HCT116 (cell line): ENCODE results near the gene SLC7A10. TPM values are rescaled to one million over a fixed set of nuclear protein-coding genes. Genes with fewer than 3 reads are reported as not detected.

Experiments
- ATAC-seq: fragments of 200-7000 bp; cut with Tn5 transposase; 2 replicates; pipeline ENCODE4 v1.9.1; 2020; ENCODE audit warnings: mild to moderate bottlenecking, moderate library complexity
- BruUV-seq: library from RNA; stranded (reverse); fragments of 400-500 nt; replicated peaks from 2 replicates; lab custom pipeline; 2021; lab: Mats Ljungman, UMichigan
- CTCF ChIA-PET: fragments of 300-600 bp; sonication (Branson Sonifier 250); formaldehyde crosslinking; loops from one replicate; lab custom pipeline; 2021; ENCODE audit warnings: antibody characterized with exemption; lab: Charles Lee
- POLR2A ChIA-PET: fragments of 300-600, 350-600 bp; sonication (Branson Sonifier 250); formaldehyde crosslinking; loops from one replicate; lab custom pipeline; 2021; ENCODE audit warnings: antibody characterized with exemption; lab: Charles Lee
- RAD21 ChIA-PET, 2 experiments: fragments of 300-600 bp; sonication (Branson Sonifier 250); formaldehyde crosslinking; loops; one replicate each; lab custom pipeline; 2023; ENCODE audit warnings: low total read pairs in 2 of 2; ENCODE audit not compliant: uncharacterized antibody in 2 of 2, unreplicated experiment in 2 of 2, low non-redundant PET in 1 of 2; lab: Charles Lee
- DNase-seq: peaks from one replicate; pipeline ENCODE4 v3.0.0-alpha.2; 2010; ENCODE audit warnings: low read depth, low spot score
- H2AFZ ChIP-seq: fragments of 200-600 bp; shearing (Covaris generic), sonication (generic); 2 replicates; pipeline ENCODE4 v1.6.1; 2017; ENCODE audit warnings: low read depth, mixed run types, mixed read lengths, antibody characterized with exemption, low read length; ENCODE audit not compliant: poor library complexity, severe bottlenecking
- H3K27ac ChIP-seq: 2 replicates; pipeline ENCODE4 v1.5.1; 2012; ENCODE audit warnings: low read depth, low read length
- H3K27me3 ChIP-seq: fragments of 200-600 bp; sonication (generic); 2 replicates; pipeline ENCODE4 v1.6.1; 2016; ENCODE audit warnings: mixed run types, low read length, mixed read lengths; ENCODE audit not compliant: insufficient read depth
- H3K36me3 ChIP-seq, 2 experiments: fragments of 200-500 bp in 1 of 2; fragments of 200-600 bp in 1 of 2; sonication (Bioruptor generic) in 1 of 2; sonication (generic) in 1 of 2; 2 replicates each; pipeline versions ENCODE4 v1.5.1 to v1.6.1; 2014 to 2016; ENCODE audit warnings: low read length in 2 of 2, inconsistent platforms in 1 of 2, mixed read lengths in 1 of 2, mixed run types in 1 of 2; ENCODE audit not compliant: insufficient read depth in 2 of 2, control insufficient read depth in 1 of 2
- H3K4me1 ChIP-seq, 2 experiments: fragments of 200-600 bp in 1 of 2; sonication (generic) in 1 of 2; 2 replicates each; pipeline versions ENCODE4 v1.5.1 to v1.6.1; 2012 to 2017; ENCODE audit warnings: low read length in 2 of 2, inconsistent platforms in 1 of 2, mild to moderate bottlenecking in 1 of 2, mixed read lengths in 1 of 2, mixed run types in 1 of 2, moderate library complexity in 1 of 2; ENCODE audit not compliant: insufficient read depth in 2 of 2, control insufficient read depth in 1 of 2
- H3K4me2 ChIP-seq: fragments of 200-600 bp; sonication (generic); 2 replicates; pipeline ENCODE4 v1.6.1; 2017; ENCODE audit warnings: mixed run types, low read length, mixed read lengths
- H3K4me3 ChIP-seq, 2 experiments: fragments of 200-600 bp in 1 of 2; sonication (generic) in 1 of 2; replicated peaks in 1 of 2; 2 replicates each; pipeline ENCODE4 v1.5.1; 2011 to 2016; ENCODE audit warnings: low read length in 2 of 2, control low read depth in 1 of 2, low read depth in 1 of 2, mild to moderate bottlenecking in 1 of 2, mixed read lengths in 1 of 2, mixed run types in 1 of 2
- H3K79me2 ChIP-seq: fragments of 200-600 bp; sonication (generic); 2 replicates; pipeline ENCODE4 v1.6.1; 2017; ENCODE audit warnings: mild to moderate bottlenecking, mixed run types, low read length, moderate library complexity, mixed read lengths; ENCODE audit not compliant: insufficient read depth
- H3K9ac ChIP-seq: fragments of 200-600 bp; sonication (generic); 2 replicates; pipeline ENCODE4 v1.6.1; 2016; ENCODE audit warnings: low read length, mixed read lengths
- H3K9me2 ChIP-seq: fragments of 200-600 bp; sonication (generic), shearing (Covaris generic); 2 replicates; pipeline ENCODE4 v1.6.1; 2017; ENCODE audit warnings: mixed run types, mild to moderate bottlenecking, moderate library complexity; ENCODE audit not compliant: insufficient read depth
- H3K9me3 ChIP-seq, 2 experiments: fragments of 200-500 bp in 1 of 2; fragments of 200-600 bp in 1 of 2; sonication (Bioruptor generic) in 1 of 2; sonication (generic) in 1 of 2; 2 replicates each; pipeline ENCODE4 v1.6.1; 2014 to 2017; ENCODE audit warnings: low read length in 2 of 2, mixed read lengths in 2 of 2, inconsistent platforms in 1 of 2, low read depth in 1 of 2, mild to moderate bottlenecking in 1 of 2, mixed run types in 1 of 2, moderate library complexity in 1 of 2; ENCODE audit not compliant: control insufficient read depth in 1 of 2, insufficient read depth in 1 of 2
- H4K20me1 ChIP-seq: fragments of 200-600 bp; sonication (generic), shearing (Covaris generic); 2 replicates; pipeline ENCODE4 v1.6.1; 2017; ENCODE audit warnings: mixed run types, mild to moderate bottlenecking, moderate library complexity; ENCODE audit not compliant: insufficient read depth
- CBX3 ChIP-seq: IDR thresholded peaks from 2 replicates; pipeline ENCODE4 v1.6.1; 2012; ENCODE audit warnings: low read depth
- ELF1 ChIP-seq: IDR thresholded peaks from 2 replicates; pipeline ENCODE4 v1.6.1; 2012; ENCODE audit warnings: low read depth, borderline replicate concordance
- POLR2A ChIP-seq: IDR thresholded peaks from 2 replicates; pipeline ENCODE4 v1.7.0; 2011; ENCODE audit warnings: borderline replicate concordance; ENCODE audit not compliant: insufficient read depth, insufficient read length; ENCODE audit errors: extremely low read depth
- POLR2AphosphoS5 ChIP-seq: IDR thresholded peaks from 2 replicates; pipeline ENCODE4 v1.6.1; 2011; ENCODE audit warnings: mild to moderate bottlenecking, low read depth, low read length, moderate library complexity
- REST ChIP-seq: IDR thresholded peaks from 2 replicates; pipeline ENCODE4 v1.6.1; 2012; ENCODE audit warnings: low read depth
- SIN3A ChIP-seq: IDR thresholded peaks from 2 replicates; pipeline ENCODE4 v1.6.1; 2012; ENCODE audit warnings: low read depth
- SP1 ChIP-seq: IDR thresholded peaks from 2 replicates; pipeline ENCODE4 v1.6.1; 2012; ENCODE audit warnings: low read depth
- YY1 ChIP-seq: IDR thresholded peaks from 2 replicates; pipeline ENCODE4 v1.6.1; 2011; ENCODE audit warnings: low read length, low read depth, moderate library complexity, mild to moderate bottlenecking; ENCODE audit not compliant: insufficient replicate concordance; ENCODE audit errors: extremely low read depth
- ZFX ChIP-seq: fragments of 450-650 bp; IDR thresholded peaks from 2 replicates; pipeline ENCODE4 v1.6.1; 2017
- intact Hi-C: fragments of 100-400 bp; cut with micrococcal nuclease; formaldehyde crosslinking; loops from 2 replicates; pipeline ENCODE4 v1.10.0; 2022
- total RNA-seq: library from RNA; stranded (reverse); gene quantifications from one replicate; pipeline ENCODE4 v1.2.1, GENCODE V29; 2021; ENCODE audit not compliant: unreplicated experiment
- TF ChIP-seq, protein P1 (sequence below), 3 experiments: fragments of 200-600 bp in 1 of 3; sonication (generic) in 1 of 3; IDR thresholded peaks in 2 of 3; conservative IDR thresholded peaks in 1 of 3; 2 replicates each; pipeline ENCODE4 v1.5.1; 2012 to 2017; ENCODE audit warnings: low read depth in 2 of 3, low read length in 2 of 3, antibody characterized with exemption in 1 of 3, borderline replicate concordance in 1 of 3, control low read depth in 1 of 3, mild to moderate bottlenecking in 1 of 3, mixed read lengths in 1 of 3, mixed run types in 1 of 3, moderate library complexity in 1 of 3; ENCODE audit not compliant: insufficient read depth in 1 of 3
- TF ChIP-seq, protein P2 (sequence below): IDR thresholded peaks from 2 replicates; pipeline ENCODE4 v1.6.1; 2011; ENCODE audit warnings: mild to moderate bottlenecking, low read length, moderate library complexity; ENCODE audit not compliant: insufficient replicate concordance; ENCODE audit errors: extremely low read depth

SLC7A10 gene
- total RNA-seq, 1 experiment from 2014 or later = 0.25 TPM

DNA sequence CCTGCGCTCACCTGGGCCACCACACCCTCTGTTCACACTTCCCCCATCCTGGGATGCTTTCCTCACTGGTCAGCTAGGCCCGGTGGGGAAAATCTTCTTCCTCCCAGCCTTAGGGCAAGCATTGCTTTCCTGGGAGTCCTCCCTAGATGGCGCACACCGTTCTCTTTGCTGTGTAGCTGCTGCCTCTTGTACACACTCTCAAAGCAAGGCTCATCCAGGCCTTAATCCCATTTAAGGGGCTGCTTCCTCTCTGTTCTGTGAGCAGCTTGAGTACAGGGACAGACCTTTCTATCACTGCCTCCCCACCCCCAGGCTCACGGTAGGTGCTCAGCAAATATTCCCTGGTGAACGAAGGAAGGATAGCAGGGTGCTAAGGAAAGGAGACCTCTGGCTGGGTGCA lies 11.1 kb downstream of the SLC7A10 start:
- no peaks in the 10 kb centered on the region for H3K27me3 ChIP-seq
- H3K36me3 ChIP-seq = no peaks in the 10 kb centered on the region
- H3K9me2 ChIP-seq = no peaks in the 10 kb centered on the region
- H3K9ac ChIP-seq = no peak overlapping the region
- no peak for TF ChIP-seq SIN3A
- TF ChIP-seq, protein P1, sequence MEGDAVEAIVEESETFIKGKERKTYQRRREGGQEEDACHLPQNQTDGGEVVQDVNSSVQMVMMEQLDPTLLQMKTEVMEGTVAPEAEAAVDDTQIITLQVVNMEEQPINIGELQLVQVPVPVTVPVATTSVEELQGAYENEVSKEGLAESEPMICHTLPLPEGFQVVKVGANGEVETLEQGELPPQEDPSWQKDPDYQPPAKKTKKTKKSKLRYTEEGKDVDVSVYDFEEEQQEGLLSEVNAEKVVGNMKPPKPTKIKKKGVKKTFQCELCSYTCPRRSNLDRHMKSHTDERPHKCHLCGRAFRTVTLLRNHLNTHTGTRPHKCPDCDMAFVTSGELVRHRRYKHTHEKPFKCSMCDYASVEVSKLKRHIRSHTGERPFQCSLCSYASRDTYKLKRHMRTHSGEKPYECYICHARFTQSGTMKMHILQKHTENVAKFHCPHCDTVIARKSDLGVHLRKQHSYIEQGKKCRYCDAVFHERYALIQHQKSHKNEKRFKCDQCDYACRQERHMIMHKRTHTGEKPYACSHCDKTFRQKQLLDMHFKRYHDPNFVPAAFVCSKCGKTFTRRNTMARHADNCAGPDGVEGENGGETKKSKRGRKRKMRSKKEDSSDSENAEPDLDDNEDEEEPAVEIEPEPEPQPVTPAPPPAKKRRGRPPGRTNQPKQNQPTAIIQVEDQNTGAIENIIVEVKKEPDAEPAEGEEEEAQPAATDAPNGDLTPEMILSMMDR (IDR thresholded peaks at IDR 0.05 in 2 of 3, conservative IDR thresholded peaks at IDR 0.05 in 1 of 3; ENCODE audit: borderline replicate concordance in 1 of 3, insufficient read depth in 1 of 3, low read depth in 2 of 3, low read length in 2 of 3) = peak in 2 of 3 experiments; percentile 21 to 46; a peak in 3 of 6 replicates
- no peak overlapping the region for H2AFZ ChIP-seq
- ChIA-PET POLR2A (no interaction called here), CTCF (interaction anchor here (1.0 to 1.7 kb wide), 7 partner anchors 9 to 192 kb away, joined by 3 to 6 read pairs (median 3); partner anchors contain the start of gene CEBPA), RAD21 (no interaction called here)
- H3K4me3 ChIP-seq = no peak overlapping the region
- no peaks in the 10 kb centered on the region for H3K4me1 ChIP-seq
- peak; percentile 75 for ATAC-seq
- no peaks in the 10 kb centered on the region for H4K20me1 ChIP-seq
- intact Hi-C loops = no loop called here
- DNase-seq = no peak
- no TSS peak for BruUV-seq
- H3K4me2 ChIP-seq = no peak overlapping the region
- no peak overlapping the region for H3K27ac ChIP-seq
- H3K9me3 ChIP-seq = no peaks in the 10 kb centered on the region
- H3K79me2 ChIP-seq = no peaks in the 10 kb centered on the region

DNA sequence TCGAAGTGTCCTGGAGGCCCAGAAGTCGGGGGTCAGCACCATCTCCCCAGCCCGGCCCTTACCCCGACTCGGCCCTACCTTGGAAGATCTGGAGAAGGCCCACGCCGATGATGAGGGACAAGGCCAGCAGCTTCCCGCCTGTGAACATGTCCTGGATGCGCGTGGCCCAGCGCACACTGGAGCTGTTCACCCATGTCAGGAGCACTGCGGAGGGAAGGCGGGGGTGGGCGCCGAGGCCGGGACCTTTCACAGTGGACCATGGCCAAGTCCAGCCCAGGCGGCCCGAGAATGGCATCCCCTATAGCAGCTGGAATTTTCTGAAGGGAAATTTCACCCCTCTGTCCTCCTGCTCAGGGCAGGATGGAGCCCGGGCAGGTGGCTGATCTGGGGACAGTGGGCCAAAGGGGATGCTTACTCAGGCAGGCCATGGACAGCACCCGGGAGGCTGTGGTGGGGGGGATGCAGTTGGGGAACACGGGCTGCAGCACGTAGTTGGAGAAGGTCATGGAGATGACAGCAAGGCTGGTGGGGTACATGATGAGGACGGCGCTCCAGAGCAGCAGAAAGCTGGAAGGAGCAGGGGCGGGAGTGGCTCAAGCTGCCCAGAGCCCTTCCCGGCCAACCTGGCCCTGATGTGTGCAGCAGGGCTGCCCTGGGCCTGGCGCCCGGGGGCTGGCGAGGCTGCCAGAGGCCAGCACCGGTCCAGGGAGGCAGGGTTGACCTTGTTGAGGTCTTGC lies 13.0 kb downstream of the SLC7A10 start:
- Histone ChIP-seq H3K27ac (no peak overlapping the region), H3K4me1 (no peaks in the 10 kb centered on the region), H3K9ac (no peak overlapping the region), H3K36me3 (no peaks in the 10 kb centered on the region), H2AFZ (no peak overlapping the region), H3K4me2 (no peak overlapping the region), H3K9me3 (no peaks in the 10 kb centered on the region), H3K79me2 (no peaks in the 10 kb centered on the region), H4K20me1 (no peaks in the 10 kb centered on the region), H3K27me3 (no peaks in the 10 kb centered on the region), H3K9me2 (no peaks in the 10 kb centered on the region), H3K4me3 (no peak overlapping the region)
- no peak for DNase-seq
- no TSS peak for BruUV-seq
- intact Hi-C loops = no loop called here
- ATAC-seq = no peak
- ChIA-PET POLR2A (no interaction called here), RAD21 (no interaction called here), CTCF (no interaction called here)
- TF ChIP-seq SP1 (no peak), ELF1 (no peak), REST (no peak), POLR2AphosphoS5 (no peak), POLR2A (no peak), CBX3 (no peak), ZFX (no peak), YY1 (no peak)
- TF ChIP-seq, protein P2, sequence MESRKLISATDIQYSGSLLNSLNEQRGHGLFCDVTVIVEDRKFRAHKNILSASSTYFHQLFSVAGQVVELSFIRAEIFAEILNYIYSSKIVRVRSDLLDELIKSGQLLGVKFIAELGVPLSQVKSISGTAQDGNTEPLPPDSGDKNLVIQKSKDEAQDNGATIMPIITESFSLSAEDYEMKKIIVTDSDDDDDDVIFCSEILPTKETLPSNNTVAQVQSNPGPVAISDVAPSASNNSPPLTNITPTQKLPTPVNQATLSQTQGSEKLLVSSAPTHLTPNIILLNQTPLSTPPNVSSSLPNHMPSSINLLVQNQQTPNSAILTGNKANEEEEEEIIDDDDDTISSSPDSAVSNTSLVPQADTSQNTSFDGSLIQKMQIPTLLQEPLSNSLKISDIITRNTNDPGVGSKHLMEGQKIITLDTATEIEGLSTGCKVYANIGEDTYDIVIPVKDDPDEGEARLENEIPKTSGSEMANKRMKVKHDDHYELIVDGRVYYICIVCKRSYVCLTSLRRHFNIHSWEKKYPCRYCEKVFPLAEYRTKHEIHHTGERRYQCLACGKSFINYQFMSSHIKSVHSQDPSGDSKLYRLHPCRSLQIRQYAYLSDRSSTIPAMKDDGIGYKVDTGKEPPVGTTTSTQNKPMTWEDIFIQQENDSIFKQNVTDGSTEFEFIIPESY = no peak
